ENCODE measurements around the gene STRIP1. TPM values are rescaled to one million over a fixed set of nuclear protein-coding genes. Genes with fewer than 3 reads are reported as not detected.

The STRIP1 gene, protein sequence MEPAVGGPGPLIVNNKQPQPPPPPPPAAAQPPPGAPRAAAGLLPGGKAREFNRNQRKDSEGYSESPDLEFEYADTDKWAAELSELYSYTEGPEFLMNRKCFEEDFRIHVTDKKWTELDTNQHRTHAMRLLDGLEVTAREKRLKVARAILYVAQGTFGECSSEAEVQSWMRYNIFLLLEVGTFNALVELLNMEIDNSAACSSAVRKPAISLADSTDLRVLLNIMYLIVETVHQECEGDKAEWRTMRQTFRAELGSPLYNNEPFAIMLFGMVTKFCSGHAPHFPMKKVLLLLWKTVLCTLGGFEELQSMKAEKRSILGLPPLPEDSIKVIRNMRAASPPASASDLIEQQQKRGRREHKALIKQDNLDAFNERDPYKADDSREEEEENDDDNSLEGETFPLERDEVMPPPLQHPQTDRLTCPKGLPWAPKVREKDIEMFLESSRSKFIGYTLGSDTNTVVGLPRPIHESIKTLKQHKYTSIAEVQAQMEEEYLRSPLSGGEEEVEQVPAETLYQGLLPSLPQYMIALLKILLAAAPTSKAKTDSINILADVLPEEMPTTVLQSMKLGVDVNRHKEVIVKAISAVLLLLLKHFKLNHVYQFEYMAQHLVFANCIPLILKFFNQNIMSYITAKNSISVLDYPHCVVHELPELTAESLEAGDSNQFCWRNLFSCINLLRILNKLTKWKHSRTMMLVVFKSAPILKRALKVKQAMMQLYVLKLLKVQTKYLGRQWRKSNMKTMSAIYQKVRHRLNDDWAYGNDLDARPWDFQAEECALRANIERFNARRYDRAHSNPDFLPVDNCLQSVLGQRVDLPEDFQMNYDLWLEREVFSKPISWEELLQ
- 10 to 100 TPM in 11 of 12 donors, not detected in 1; 25.2 to 37.0 (median 28.9) TPM for polyA plus RNA-seq (ENCODE audit: insufficient read length in 12 of 12)
- long read RNA-seq, donor 1, partial matches to known transcripts: 14 of 15 reads
- long read RNA-seq, donor 1, other reads (novel, unspliced or antisense): 0 of 15 reads
- long read RNA-seq, donor 2, partial matches to known transcripts: 0 of 2 reads
- long read RNA-seq, donor 2, other reads (novel, unspliced or antisense): 0 of 2 reads
- long read RNA-seq, donor 3, partial matches to known transcripts: 0 of 1 reads
- long read RNA-seq, donor 3, other reads (novel, unspliced or antisense): 0 of 1 reads
- long read RNA-seq, donor 4: 0 reads
- long read RNA-seq, donor 5, partial matches to known transcripts: 6 of 8 reads
- long read RNA-seq, donor 5, other reads (novel, unspliced or antisense): 0 of 8 reads
- long read RNA-seq, donor 6, partial matches to known transcripts: 0 of 1 reads
- long read RNA-seq, donor 6, other reads (novel, unspliced or antisense): 0 of 1 reads
- long read RNA-seq, donor 7, partial matches to known transcripts: 0 of 1 reads
- long read RNA-seq, donor 7, other reads (novel, unspliced or antisense): 0 of 1 reads
- long read RNA-seq, donor 8, partial matches to known transcripts: 5 of 5 reads
- long read RNA-seq, donor 8, other reads (novel, unspliced or antisense): 0 of 5 reads
- long read RNA-seq, donor 9: 0 reads
- long read RNA-seq, donor 10: 0 reads
- long read RNA-seq, donor 11, partial matches to known transcripts: 8 of 11 reads
- long read RNA-seq, donor 11, other reads (novel, unspliced or antisense): 0 of 11 reads

- peak; percentile 96 for DNase-seq
These were observed at the start of gene STRIP1 for GRCh38 chr1:110034451-110035235. Gene STRIP1, plus strand, starts transcription at chr1:110034624. Its CDS starts 14 bp downstream, at chr1:110034638.

- no peak for DNase-seq
These were observed 49.0 kb upstream of the STRIP1 start for GRCh38 chr1:109985247-109986053.

- DNase-seq: no peak
These were observed 48.4 kb upstream of the STRIP1 start for GRCh38 chr1:109986054-109986444.

GRCh38 chr1:109988349-109988914 lies 46.0 kb upstream of the STRIP1 start:
- DNase-seq: no peak

DNA sequence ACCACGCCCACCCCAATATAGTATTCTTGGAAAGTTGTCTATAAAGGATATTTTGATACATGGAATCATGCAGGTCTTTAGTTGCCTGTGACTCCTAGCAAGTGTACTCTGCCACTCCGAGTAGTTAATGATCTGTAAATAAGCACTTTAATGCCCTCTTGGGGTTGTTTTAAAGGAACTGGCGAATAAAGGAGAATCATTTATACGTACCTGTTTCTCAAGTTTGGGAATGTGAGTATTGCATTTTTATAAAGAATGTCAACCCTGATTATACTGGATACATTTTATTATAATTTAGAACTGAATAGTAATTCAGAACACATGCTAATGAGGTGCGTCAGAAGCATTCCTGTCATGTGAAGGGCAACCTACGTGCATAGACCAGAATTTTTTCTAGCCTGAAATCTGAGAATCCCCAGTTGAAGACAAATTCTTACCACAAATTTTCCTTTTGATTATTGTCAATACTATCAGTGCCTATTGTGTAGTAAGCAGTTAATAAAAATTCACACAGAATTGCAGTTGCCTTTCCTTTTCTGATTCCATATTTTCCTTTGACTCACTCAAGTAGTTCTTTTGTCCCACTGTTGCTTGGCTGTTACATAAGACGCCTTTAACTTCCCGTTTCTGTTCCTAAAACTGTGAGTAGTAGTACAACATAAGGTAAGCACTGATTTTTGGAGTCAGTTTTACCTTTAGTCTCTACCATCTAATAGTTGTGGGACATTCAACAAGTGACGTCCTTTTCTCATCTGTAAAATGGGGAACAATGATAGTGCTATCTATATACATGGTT lies 44.7 kb upstream of the STRIP1 start:
- DNase-seq: no peak

GRCh38 chr1:109990302-109990653 lies 44.1 kb upstream of the STRIP1 start:
- DNase-seq: no peak

- no peak for DNase-seq
These were observed 43.0 kb upstream of the STRIP1 start for GRCh38 chr1:109991400-109991925.

DNA sequence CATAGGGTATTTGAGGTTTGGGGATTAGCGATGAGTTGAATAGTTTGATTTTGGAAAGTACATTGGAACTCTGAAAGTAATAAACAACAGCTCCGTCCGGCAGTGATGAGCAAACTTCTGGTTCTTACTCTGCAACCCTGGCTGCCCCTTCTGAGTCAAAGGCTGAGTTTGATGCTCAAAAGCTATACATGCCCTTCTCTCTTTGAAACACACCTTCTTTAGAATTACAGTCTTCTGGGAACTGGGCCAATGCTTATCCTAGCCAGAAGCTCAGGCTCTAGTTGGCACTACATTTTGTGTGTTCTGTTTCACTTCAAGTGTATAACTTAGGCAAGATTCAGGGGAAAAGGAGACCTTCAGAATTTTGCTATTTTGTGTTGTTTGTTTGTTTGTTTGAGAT lies 40.5 kb upstream of the STRIP1 start:
- DNase-seq: no peak

DNA sequence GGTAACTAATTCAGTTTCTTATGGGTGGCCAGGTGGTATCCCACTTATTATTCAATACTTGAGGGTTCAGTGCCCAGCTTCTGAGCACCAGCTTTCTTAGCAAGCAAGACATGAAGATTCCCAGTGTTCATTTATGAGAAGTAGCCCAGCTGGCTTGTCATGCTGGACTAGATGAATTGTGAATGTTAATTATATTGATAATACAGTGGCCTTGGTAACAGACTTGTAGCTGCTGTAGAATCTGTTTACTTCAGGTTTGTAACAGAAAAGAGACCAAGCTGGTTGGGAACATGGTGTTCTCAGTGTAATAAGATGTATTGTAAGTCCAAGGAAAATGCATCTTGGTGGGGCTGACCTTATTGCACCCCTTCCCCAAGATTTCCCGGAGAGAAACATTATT lies 39.8 kb upstream of the STRIP1 start:
- no peak for DNase-seq

- DNase-seq: no peak
These were observed 38.9 kb upstream of the STRIP1 start for GRCh38 chr1:109995536-109995935.

DNA sequence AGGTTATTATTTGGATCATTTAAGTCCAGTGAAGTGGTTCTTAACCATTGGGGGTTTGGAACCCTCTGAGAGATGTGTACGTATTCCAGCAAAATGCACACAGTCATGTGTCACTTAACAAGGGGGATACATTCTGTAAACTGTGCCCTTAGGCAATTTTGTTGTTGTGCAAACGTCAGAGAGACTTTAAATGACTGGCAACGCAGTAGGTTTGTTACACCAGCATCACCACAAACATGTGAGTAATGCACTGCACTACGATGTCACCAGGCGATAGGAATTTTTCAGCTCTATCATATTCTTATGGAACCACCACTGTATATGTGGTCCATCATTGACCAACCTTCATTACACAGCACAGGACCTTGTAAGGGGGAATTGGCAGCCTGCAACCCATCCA lies 37.9 kb upstream of the STRIP1 start:
- no peak for DNase-seq

- DNase-seq: no peak
These were observed 37.1 kb upstream of the STRIP1 start for GRCh38 chr1:109997204-109997866.

DNA sequence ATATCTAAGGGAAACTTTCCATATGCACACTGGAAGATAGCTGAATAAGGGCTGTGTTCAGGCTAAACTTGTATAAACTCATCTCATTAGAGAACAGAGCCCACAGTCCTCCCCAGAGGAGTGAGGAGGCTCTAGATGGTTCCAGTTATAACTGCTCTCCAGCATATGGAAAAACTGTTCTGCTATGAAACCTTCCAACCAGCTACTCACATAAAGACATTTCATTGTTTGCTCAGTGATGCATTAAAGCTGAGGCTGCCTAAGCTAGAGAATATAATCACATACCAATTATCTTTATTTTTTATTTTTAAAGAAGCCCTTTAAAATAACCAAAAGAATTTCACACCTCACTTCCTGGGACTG lies 36.6 kb upstream of the STRIP1 start:
- DNase-seq: no peak

DNA sequence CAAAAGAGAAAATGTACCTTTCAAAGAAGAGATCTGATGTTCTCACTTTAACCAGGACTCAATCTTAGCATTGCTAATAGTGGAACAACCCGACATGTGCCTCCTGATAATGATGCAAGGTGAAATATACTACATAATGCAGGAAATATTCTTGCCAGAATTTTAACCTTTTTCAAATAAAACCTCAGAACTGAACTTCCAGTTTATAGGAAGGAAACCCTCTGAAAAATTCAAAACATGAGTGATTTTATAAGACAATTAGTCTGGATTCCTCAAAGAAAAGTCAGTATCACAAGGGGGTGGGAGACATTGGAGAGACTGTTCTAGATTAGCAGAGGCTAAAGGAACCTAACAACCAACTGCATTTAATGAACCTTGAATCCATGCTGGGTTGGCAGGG lies 31.7 kb upstream of the STRIP1 start:
- no peak for DNase-seq

DNA sequence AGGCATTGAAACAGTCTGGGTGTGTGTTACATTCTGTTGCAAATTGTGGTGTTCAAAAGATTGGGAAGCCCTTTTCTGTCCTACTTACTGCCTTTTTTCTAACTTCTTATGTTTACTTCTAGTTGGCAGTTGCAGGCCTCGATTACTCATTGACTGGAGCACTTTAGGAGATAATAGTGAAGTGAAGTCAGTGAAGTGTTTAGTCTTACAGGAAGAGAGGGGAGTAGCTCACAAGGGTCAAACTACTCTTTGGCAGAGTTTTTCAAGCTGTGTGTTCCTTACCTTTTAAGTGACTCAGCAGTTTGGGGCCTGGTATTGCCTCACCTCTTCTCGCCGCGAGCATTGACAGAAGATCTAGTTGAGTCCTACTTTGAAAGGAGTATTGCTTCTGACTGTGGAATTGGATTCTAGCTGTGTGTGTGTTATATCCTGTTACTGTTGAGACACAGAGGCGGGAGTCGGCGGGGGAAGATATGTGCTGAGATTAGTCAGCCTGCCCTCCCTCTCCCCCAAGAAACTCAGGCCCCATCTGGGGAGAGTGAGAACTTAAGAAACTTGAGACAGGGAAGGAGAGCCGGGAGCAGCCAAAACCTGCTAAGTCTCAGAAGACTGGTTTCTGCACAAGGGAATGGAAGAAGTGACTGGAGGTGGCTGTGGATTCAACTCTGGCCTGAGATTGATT lies 30.5 kb upstream of the STRIP1 start:
- peak; percentile 32 for DNase-seq

- no peak for DNase-seq
These were observed 29.8 kb upstream of the STRIP1 start for GRCh38 chr1:110004583-110004982.

DNA sequence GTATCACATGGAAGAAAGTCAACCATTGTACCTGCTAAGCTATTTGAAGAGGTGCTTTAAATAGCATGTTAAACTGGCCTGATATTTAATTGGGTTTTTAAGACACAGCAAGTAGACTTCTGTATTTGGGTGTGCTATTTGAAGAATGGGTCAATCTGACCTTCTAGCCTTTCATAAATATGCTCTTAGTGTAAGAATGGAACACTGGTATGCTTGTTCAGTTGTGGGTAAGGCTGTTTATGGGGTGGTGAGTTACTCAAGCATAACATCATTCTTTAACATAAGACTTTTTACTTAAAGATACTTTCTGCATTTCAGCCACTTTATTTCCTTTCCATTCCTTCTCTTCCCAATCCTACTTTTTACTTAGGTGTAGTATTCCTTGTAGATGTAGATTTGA lies 28.5 kb upstream of the STRIP1 start:
- no peak for DNase-seq

All from muscle of arm (tissue), 14 donors.